ENCODE results near the gene PIWIL1.

The PIWIL1 gene

DNA sequence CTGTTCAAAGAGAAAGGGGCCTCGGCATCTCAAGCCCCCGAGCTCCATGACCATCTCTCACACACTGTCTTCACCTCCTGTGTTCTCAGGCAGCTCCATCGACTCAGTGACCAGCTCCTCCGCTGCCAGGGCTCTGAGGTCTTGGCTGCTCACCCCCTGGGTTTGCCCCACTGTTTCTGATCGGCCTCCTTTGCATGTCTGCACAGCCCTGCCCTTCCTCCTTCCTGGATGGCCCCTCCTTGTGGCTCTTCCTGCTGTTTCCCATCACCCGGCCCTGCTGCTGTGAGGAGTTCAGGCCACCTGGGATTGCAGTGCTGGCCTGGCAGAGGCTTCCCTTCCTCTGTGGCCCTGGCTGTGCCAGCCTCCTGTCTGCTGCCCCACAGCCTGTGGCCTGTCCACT lies 38.1 kb upstream of the PIWIL1 start:
- Histone ChIP-seq H3K27me3 (ENCODE audit: insufficient read depth, low read depth, severe bottlenecking) (no peaks in the 10 kb centered on the region), H3K4me3 (ENCODE audit: low read depth, low read length) (no peak overlapping the region), H3K9me3 (ENCODE audit: severe bottlenecking) (no peaks in the 10 kb centered on the region), H3K27ac (no peak overlapping the region), H3K36me3 (no peaks in the 10 kb centered on the region)
- TF ChIP-seq CTCF (IDR thresholded peaks at IDR 0.05; ENCODE audit: low read depth, low read length) = no peak
- DNase-seq = no peak

GRCh38 chr12:130300090-130300489 lies 37.6 kb upstream of the PIWIL1 start:
- H3K27ac ChIP-seq = no peak overlapping the region
- TF ChIP-seq CTCF (IDR thresholded peaks at IDR 0.05; ENCODE audit: low read depth, low read length) = no peak
- H3K27me3 ChIP-seq (ENCODE audit: insufficient read depth, low read depth, severe bottlenecking) = no peaks in the 10 kb centered on the region
- H3K9me3 ChIP-seq (ENCODE audit: severe bottlenecking) = no peaks in the 10 kb centered on the region
- no peaks in the 10 kb centered on the region for H3K36me3 ChIP-seq
- no peak for DNase-seq
- H3K4me3 ChIP-seq (ENCODE audit: low read depth, low read length) = no peak overlapping the region

- no peak overlapping the region for H3K4me3 ChIP-seq (ENCODE audit: low read depth, low read length)
- H3K27me3 ChIP-seq (ENCODE audit: insufficient read depth, low read depth, severe bottlenecking) = no peaks in the 10 kb centered on the region
- DNase-seq = no peak
- no peak overlapping the region for H3K27ac ChIP-seq
- H3K9me3 ChIP-seq (ENCODE audit: severe bottlenecking) = no peaks in the 10 kb centered on the region
- TF ChIP-seq CTCF (IDR thresholded peaks at IDR 0.05; ENCODE audit: low read depth, low read length) = no peak
- no peaks in the 10 kb centered on the region for H3K36me3 ChIP-seq
Observed at GRCh38 chr12:130300737-130301535, 36.8 kb upstream of the PIWIL1 start.

DNA sequence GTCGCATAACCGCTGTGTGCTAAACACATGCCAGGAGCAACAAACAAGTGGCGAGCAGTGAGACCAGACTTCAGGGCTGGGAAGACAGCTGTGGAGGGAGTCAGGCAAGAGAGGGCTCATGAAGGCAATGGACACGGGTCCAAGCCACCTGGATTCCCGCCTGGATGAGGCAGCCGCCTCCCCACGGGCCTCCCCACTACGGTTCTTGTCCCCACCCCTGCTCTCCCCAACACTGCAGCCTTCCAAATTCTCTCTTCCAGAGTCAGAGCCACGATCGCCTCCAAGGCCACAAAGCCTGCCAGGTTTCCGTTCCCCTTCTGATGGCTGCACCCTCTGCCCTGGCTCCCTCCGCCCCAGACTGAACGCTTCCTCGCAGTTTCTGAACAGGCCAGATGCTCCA lies 36.1 kb upstream of the PIWIL1 start:
- no peak overlapping the region for H3K27ac ChIP-seq
- no peak for TF ChIP-seq CTCF (IDR thresholded peaks at IDR 0.05; ENCODE audit: low read depth, low read length)
- no peaks in the 10 kb centered on the region for H3K36me3 ChIP-seq
- no peaks in the 10 kb centered on the region for H3K9me3 ChIP-seq (ENCODE audit: severe bottlenecking)
- no peaks in the 10 kb centered on the region for H3K27me3 ChIP-seq (ENCODE audit: insufficient read depth, low read depth, severe bottlenecking)
- H3K4me3 ChIP-seq (ENCODE audit: low read depth, low read length) = no peak overlapping the region
- no peak for DNase-seq

GRCh38 chr12:130303781-130304180 lies 33.9 kb upstream of the PIWIL1 start:
- H3K9me3 ChIP-seq (ENCODE audit: severe bottlenecking) = no peaks in the 10 kb centered on the region
- H3K27ac ChIP-seq = no peak overlapping the region
- H3K4me3 ChIP-seq (ENCODE audit: low read depth, low read length) = no peak overlapping the region
- TF ChIP-seq CTCF (IDR thresholded peaks at IDR 0.05; ENCODE audit: low read depth, low read length) = no peak
- no peak for DNase-seq
- no peaks in the 10 kb centered on the region for H3K27me3 ChIP-seq (ENCODE audit: insufficient read depth, low read depth, severe bottlenecking)
- H3K36me3 ChIP-seq = no peaks in the 10 kb centered on the region

DNA sequence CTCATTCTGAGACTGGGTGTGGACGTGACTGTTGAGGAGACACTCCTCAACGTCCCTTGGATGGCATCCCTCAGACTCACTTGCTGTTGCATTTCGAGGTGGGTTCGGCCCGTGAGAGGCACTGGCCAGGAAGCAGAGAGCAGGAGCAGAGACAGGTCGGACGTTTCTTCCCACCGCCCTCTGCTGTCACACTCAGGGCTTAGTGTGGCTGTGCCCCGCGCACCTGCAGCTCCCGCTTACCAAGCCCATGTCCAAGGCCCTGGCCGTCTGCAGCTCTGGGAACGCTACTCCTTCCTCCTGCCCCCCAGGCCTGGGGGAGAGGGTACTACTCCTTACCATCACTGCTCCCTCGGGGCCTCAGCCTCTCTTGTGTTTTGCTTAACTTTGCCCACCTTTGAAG lies 29.8 kb upstream of the PIWIL1 start:
- Histone ChIP-seq H3K4me3 (ENCODE audit: low read depth, low read length) (no peak overlapping the region), H3K27me3 (ENCODE audit: insufficient read depth, low read depth, severe bottlenecking) (no peaks in the 10 kb centered on the region), H3K9me3 (ENCODE audit: severe bottlenecking) (no peaks in the 10 kb centered on the region), H3K27ac (no peak overlapping the region), H3K36me3 (no peaks in the 10 kb centered on the region)
- DNase-seq = no peak
- TF ChIP-seq CTCF (IDR thresholded peaks at IDR 0.05; ENCODE audit: low read depth, low read length) = no peak

All from WERI-Rb-1 (cell line).